NOMO-1 (cell line): ENCODE results near the gene HDAC9.

Experiments
- DNase-seq, 2 experiments: peaks; one replicate each; lab custom pipeline; 2025; ENCODE audit not compliant: unreplicated experiment in 2 of 2; lab: John Stamatoyannopoulos, UW

The HDAC9 gene

GRCh38 chr7:18579698-18580097 lies 84.1 kb downstream of the HDAC9 start:
- no peak for DNase-seq

GRCh38 chr7:18580950-18581349 lies 85.4 kb downstream of the HDAC9 start:
- DNase-seq, result no peak

GRCh38 chr7:18583305-18583704 lies 87.8 kb downstream of the HDAC9 start:
- no peak for DNase-seq

- DNase-seq, result peak; percentile 49 to 78
These were observed 94.7 kb downstream of the HDAC9 start for GRCh38 chr7:18590241-18590640.

- no peak for DNase-seq
These were observed 95.3 kb downstream of the HDAC9 start for GRCh38 chr7:18590744-18591340.

- no peak for DNase-seq
These were observed 98.2 kb downstream of the HDAC9 start for GRCh38 chr7:18593602-18594279.

GRCh38 chr7:18597754-18598153 lies 102.2 kb downstream of the HDAC9 start:
- DNase-seq, result no peak

- no peak for DNase-seq
These were observed 111.5 kb downstream of the HDAC9 start for GRCh38 chr7:18607025-18607424.

GRCh38 chr7:18610331-18610948 lies 114.9 kb downstream of the HDAC9 start:
- DNase-seq, result no peak

- no peak for DNase-seq
These were observed 119.3 kb downstream of the HDAC9 start for GRCh38 chr7:18614841-18615240.

GRCh38 chr7:18619311-18619710 lies 123.8 kb downstream of the HDAC9 start:
- no peak for DNase-seq

GRCh38 chr7:18623389-18623788 lies 127.8 kb downstream of the HDAC9 start:
- DNase-seq, result no peak

- DNase-seq, result no peak
These were observed 128.9 kb downstream of the HDAC9 start for GRCh38 chr7:18624459-18624858.

GRCh38 chr7:18626086-18626485 lies 130.5 kb downstream of the HDAC9 start:
- DNase-seq, result no peak

- DNase-seq, result no peak
These were observed 131.2 kb downstream of the HDAC9 start for GRCh38 chr7:18626717-18627116.

GRCh38 chr7:18637516-18637915 lies 142.0 kb downstream of the HDAC9 start:
- no peak for DNase-seq

- peak; percentile 49 to 83 for DNase-seq
These were observed 143.3 kb downstream of the HDAC9 start for GRCh38 chr7:18638594-18639452.

- no peak for DNase-seq
These were observed 144.2 kb downstream of the HDAC9 start for GRCh38 chr7:18639711-18640110.

GRCh38 chr7:18644981-18645380 lies 149.4 kb downstream of the HDAC9 start:
- DNase-seq, result no peak

- peak in 1 of 2 experiments; percentile 16 for DNase-seq
These were observed 152.0 kb downstream of the HDAC9 start for GRCh38 chr7:18647582-18647981.
